ENCODE data around the gene SLC5A2.

SLC5A2 gene

GRCh38 chr16:31487720-31488467 lies 5.0 kb downstream of the SLC5A2 start:
- H3K36me3 ChIP-seq (ENCODE audit: insufficient read depth, low read length) = no peaks in the 10 kb centered on the region

DNA sequence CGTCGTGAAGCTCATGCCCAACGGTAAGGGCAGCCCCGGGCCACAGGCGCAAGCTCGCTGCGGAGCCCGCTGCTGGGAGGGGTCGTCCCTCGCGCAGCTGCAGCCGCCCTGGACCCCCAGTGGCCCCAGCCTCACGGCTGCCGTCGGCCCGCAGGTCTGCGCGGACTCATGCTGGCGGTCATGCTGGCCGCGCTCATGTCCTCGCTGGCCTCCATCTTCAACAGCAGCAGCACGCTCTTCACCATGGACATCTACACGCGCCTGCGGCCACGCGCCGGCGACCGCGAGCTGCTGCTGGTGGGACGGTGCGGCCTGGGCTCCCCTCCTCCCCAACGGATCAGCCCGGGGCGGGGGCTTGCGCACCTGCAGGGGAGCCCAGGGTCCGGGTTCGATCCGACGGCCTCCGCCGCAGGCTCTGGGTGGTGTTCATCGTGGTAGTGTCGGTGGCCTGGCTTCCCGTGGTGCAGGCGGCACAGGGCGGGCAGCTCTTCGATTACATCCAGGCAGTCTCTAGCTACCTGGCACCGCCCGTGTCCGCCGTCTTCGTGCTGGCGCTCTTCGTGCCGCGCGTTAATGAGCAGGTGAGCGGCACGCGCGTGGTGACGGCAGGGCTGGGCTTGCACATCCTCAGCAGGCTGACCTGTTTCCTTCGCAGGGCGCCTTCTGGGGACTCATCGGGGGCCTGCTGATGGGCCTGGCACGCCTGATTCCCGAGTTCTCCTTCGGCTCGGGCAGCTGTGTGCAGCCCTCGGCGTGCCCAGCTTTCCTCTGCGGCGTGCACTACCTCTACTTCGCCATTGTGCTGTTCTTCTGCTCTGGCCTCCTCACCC lies 5.8 kb downstream of the SLC5A2 start:
- Histone ChIP-seq H3K4me1 (ENCODE audit: control insufficient read depth, insufficient read depth, low read length, unreplicated experiment) (peaks cover 6% of the 10 kb centered on the region), H3K27me3 (ENCODE audit: insufficient read depth, low read length) (peaks cover 21% of the 10 kb centered on the region; the same call in 1 of the 2 replicates), H2AFZ (ENCODE audit: low read length, unreplicated experiment) (no peak overlapping the region)

More at GRCh38 chr16:31487720-31488467, 5.0 kb downstream of the SLC5A2 start:
- Histone ChIP-seq H3K4me1 (ENCODE audit: control insufficient read depth, insufficient read depth, low read length, unreplicated experiment) (peaks cover 6% of the 10 kb centered on the region), H3K27ac (ENCODE audit: low read depth, low read length) (no peak overlapping the region), H3K27me3 (ENCODE audit: insufficient read depth, low read length) (peaks cover 21% of the 10 kb centered on the region; the same call in 1 of the 2 replicates), H3K79me2 (ENCODE audit: control insufficient read depth, insufficient read depth, low read length, unreplicated experiment) (no peaks in the 10 kb centered on the region), H3K4me3 (ENCODE audit: low read depth, low read length) (peak overlapping the region; percentile 70), H2AFZ (ENCODE audit: low read length, unreplicated experiment) (no peak overlapping the region)

GRCh38 chr16:31489298-31489564 lies 6.3 kb downstream of the SLC5A2 start:
- no peaks in the 10 kb centered on the region for H3K36me3 ChIP-seq (ENCODE audit: insufficient read depth, low read length)
- H3K4me3 ChIP-seq (ENCODE audit: low read depth, low read length) = no peak overlapping the region
- peaks cover 21% of the 10 kb centered on the region; the same call in 1 of the 2 replicates for H3K27me3 ChIP-seq (ENCODE audit: insufficient read depth, low read length)

More for the DNA sequence above, 5.8 kb downstream of the SLC5A2 start:
- no peaks in the 10 kb centered on the region for H3K36me3 ChIP-seq (ENCODE audit: insufficient read depth, low read length)
- no peak overlapping the region for H3K27ac ChIP-seq (ENCODE audit: low read depth, low read length)
- no peaks in the 10 kb centered on the region for H3K79me2 ChIP-seq (ENCODE audit: control insufficient read depth, insufficient read depth, low read length, unreplicated experiment)
- peak overlapping the region; percentile 70; the same call in 1 of the 2 replicates for H3K4me3 ChIP-seq (ENCODE audit: low read depth, low read length)

DNA sequence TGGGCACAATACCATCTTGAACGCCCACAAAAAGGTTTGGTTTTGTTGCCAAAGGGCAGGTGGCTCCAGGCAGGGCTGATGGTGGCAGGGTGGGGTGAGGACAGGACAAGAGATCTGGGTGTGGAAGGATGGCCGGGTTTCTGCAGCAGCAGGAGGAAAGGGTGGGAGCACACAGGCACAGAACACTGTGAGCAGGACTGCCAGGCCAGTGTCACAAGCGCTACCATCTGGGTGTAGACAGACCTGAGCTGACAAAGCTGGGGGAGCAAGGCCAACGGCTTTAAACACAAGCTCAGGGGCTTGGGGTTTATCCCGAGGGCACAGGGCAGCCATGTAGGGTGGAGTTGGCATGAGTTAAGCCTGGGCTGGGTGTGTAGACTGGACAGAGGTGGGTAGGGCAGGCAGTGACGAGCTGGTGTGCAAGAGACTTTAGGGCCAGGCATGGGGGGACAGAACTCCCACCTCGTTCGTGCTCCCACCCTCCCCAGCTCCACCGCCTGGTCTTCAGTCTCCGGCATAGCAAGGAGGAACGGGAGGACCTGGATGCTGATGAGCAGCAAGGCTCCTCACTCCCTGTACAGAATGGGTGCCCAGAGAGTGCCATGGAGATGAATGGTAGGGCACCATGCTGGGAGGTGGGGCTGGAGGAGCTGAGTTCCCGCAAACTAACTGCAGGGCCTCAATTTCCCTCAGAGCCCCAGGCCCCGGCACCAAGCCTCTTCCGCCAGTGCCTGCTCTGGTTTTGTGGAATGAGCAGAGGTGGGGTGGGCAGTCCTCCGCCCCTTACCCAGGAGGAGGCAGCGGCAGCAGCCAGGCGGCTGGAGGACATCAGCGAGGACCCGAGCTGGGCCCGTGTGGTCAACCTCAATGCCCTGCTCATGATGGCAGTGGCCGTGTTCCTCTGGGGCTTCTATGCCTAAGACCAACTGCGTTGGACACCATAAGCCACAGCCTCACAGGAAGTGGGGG lies 7.0 kb downstream of the SLC5A2 start:
- no peak overlapping the region for H2AFZ ChIP-seq (ENCODE audit: low read length, unreplicated experiment)
- H3K27me3 ChIP-seq (ENCODE audit: insufficient read depth, low read length) = peaks cover 21% of the 10 kb centered on the region; the same call in 1 of the 2 replicates
- no peak overlapping the region for H3K27ac ChIP-seq (ENCODE audit: low read depth, low read length)
- no peaks in the 10 kb centered on the region for H3K79me2 ChIP-seq (ENCODE audit: control insufficient read depth, insufficient read depth, low read length, unreplicated experiment)
- no peak overlapping the region for H3K4me3 ChIP-seq (ENCODE audit: low read depth, low read length)
- no peaks in the 10 kb centered on the region for H3K36me3 ChIP-seq (ENCODE audit: insufficient read depth, low read length)
- H3K4me1 ChIP-seq (ENCODE audit: control insufficient read depth, insufficient read depth, low read length, unreplicated experiment) = peaks cover 6% of the 10 kb centered on the region

More at GRCh38 chr16:31489298-31489564, 6.3 kb downstream of the SLC5A2 start:
- Histone ChIP-seq H3K4me1 (ENCODE audit: control insufficient read depth, insufficient read depth, low read length, unreplicated experiment) (peaks cover 6% of the 10 kb centered on the region), H3K79me2 (ENCODE audit: control insufficient read depth, insufficient read depth, low read length, unreplicated experiment) (no peaks in the 10 kb centered on the region), H2AFZ (ENCODE audit: low read length, unreplicated experiment) (no peak overlapping the region), H3K27ac (ENCODE audit: low read depth, low read length) (no peak overlapping the region)

DNA sequence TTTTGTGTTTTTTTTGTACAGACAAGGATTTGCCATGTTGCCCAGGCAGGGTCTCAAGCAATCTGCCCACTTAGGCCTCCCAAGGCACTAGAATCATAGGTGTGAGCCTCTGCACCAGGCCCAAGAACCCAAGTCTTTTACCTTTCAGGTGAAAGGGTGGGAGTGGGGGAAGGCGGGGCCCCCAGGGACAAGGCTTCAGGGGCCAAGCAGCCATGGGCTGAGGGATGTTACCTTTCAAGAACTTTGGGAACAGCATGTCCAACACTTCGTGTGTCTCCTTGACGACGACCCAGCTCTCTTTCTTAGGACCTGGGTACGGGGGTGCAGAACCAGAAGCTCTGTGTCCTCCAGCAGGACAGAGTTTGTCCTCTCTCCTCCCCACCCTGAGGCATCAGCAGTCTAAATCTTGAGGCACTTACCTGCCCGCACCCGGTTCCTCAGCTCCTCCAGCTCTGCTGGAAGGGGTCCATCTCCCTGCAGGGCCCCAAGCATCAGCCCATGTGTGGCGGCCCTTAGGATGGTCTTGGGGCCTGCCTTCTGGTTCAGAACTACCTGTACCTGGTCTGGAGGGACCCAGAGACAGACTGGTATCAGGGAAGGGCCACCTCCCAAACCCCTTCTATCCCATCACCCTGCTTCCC lies 9.0 kb downstream of the SLC5A2 start:
- Histone ChIP-seq H3K4me3 (ENCODE audit: low read depth, low read length) (no peak overlapping the region), H3K79me2 (ENCODE audit: control insufficient read depth, insufficient read depth, low read length, unreplicated experiment) (no peaks in the 10 kb centered on the region), H3K36me3 (ENCODE audit: insufficient read depth, low read length) (0 out of 2 replicates have a peak, but pooled peaks cover 3% of the 10 kb centered on the region)

DNA sequence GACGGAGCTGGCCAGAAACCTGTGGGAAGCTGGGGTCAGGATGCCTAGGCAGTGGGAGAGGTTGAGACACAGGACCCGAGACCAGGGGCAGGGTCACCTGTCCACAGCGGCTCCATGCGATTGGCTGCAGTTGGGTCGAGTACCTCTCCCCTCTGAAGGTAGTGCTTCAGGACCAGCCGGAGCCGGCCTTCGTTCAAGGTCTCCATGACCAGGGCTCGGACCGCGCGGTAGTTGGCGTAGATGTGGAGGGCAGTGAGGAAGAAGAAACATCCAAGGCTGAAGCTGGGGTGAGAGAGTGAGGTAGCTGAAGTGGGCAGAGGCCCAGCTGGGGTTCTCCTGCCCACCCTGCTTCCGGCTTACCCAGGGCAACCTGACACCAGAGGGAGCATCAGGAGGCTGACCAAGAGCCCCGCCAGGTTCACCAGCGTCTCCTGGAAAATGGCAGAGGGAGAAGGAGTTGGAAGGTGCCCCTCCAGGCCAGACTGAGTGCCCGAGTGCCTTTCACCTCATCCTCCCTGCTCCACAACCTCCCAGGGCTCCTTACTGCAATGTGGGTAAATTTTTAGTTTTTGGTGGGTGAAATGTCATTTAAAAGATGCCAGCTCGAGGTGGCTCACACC lies 10.7 kb downstream of the SLC5A2 start:
- 0 out of 2 replicates have a peak, but pooled peaks cover 3% of the 10 kb centered on the region for H3K36me3 ChIP-seq (ENCODE audit: insufficient read depth, low read length)
- H3K27me3 ChIP-seq (ENCODE audit: insufficient read depth, low read length) = no peaks in the 10 kb centered on the region
- no peak overlapping the region for H2AFZ ChIP-seq (ENCODE audit: low read length, unreplicated experiment)
- H3K79me2 ChIP-seq (ENCODE audit: control insufficient read depth, insufficient read depth, low read length, unreplicated experiment) = no peaks in the 10 kb centered on the region
- no peak overlapping the region for H3K4me3 ChIP-seq (ENCODE audit: low read depth, low read length)
- no peak overlapping the region for H3K27ac ChIP-seq (ENCODE audit: low read depth, low read length)
- no peaks in the 10 kb centered on the region for H3K4me1 ChIP-seq (ENCODE audit: control insufficient read depth, insufficient read depth, low read length, unreplicated experiment)

More for the DNA sequence above, 9.0 kb downstream of the SLC5A2 start:
- Histone ChIP-seq H3K27me3 (ENCODE audit: insufficient read depth, low read length) (peaks cover 16% of the 10 kb centered on the region; the same call in 1 of the 2 replicates), H3K4me1 (ENCODE audit: control insufficient read depth, insufficient read depth, low read length, unreplicated experiment) (peaks cover 6% of the 10 kb centered on the region), H2AFZ (ENCODE audit: low read length, unreplicated experiment) (no peak overlapping the region), H3K27ac (ENCODE audit: low read depth, low read length) (no peak overlapping the region)

DNA sequence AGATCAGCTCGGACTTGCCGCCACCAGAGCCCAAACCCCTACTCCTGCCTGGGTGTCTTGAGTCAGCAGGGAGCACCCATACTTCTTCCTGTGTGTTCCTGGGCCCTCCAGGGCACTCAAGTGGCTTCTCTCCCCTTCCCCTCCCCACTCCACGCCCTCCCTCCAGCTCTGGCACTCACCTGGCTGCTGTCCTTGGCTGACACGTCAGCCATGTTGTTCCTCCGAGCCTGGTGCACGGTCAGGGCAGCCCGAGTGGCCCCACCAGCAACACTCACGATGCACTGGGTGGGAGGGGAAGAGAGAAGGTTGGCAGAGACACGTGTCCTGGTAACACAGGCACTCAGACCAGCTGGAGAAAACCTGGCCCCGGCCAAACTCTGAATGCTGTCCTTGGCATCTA lies 13.7 kb downstream of the SLC5A2 start:
- Histone ChIP-seq H3K27ac (ENCODE audit: low read depth, low read length) (no peak overlapping the region), H3K36me3 (ENCODE audit: insufficient read depth, low read length) (0 out of 2 replicates have a peak, but pooled peaks cover 3% of the 10 kb centered on the region), H3K4me1 (ENCODE audit: control insufficient read depth, insufficient read depth, low read length, unreplicated experiment) (no peaks in the 10 kb centered on the region), H3K27me3 (ENCODE audit: insufficient read depth, low read length) (no peaks in the 10 kb centered on the region), H3K79me2 (ENCODE audit: control insufficient read depth, insufficient read depth, low read length, unreplicated experiment) (no peaks in the 10 kb centered on the region), H2AFZ (ENCODE audit: low read length, unreplicated experiment) (no peak overlapping the region), H3K4me3 (ENCODE audit: low read depth, low read length) (no peak overlapping the region)

GRCh38 chr16:31498493-31498892 lies 15.6 kb downstream of the SLC5A2 start:
- no peak overlapping the region for H2AFZ ChIP-seq (ENCODE audit: low read length, unreplicated experiment)
- H3K27me3 ChIP-seq (ENCODE audit: insufficient read depth, low read length) = no peaks in the 10 kb centered on the region
- no peaks in the 10 kb centered on the region for H3K79me2 ChIP-seq (ENCODE audit: control insufficient read depth, insufficient read depth, low read length, unreplicated experiment)
- H3K4me1 ChIP-seq (ENCODE audit: control insufficient read depth, insufficient read depth, low read length, unreplicated experiment) = no peaks in the 10 kb centered on the region
- 0 out of 2 replicates have a peak, but pooled peaks cover 3% of the 10 kb centered on the region for H3K36me3 ChIP-seq (ENCODE audit: insufficient read depth, low read length)
- H3K27ac ChIP-seq (ENCODE audit: low read depth, low read length) = no peak overlapping the region
- no peak overlapping the region for H3K4me3 ChIP-seq (ENCODE audit: low read depth, low read length)

GRCh38 chr16:31499928-31500327 lies 17.0 kb downstream of the SLC5A2 start:
- H3K4me1 ChIP-seq (ENCODE audit: control insufficient read depth, insufficient read depth, low read length, unreplicated experiment) = no peaks in the 10 kb centered on the region
- no peak overlapping the region for H2AFZ ChIP-seq (ENCODE audit: low read length, unreplicated experiment)
- H3K27ac ChIP-seq (ENCODE audit: low read depth, low read length) = no peak overlapping the region
- no peaks in the 10 kb centered on the region for H3K79me2 ChIP-seq (ENCODE audit: control insufficient read depth, insufficient read depth, low read length, unreplicated experiment)
- 0 out of 2 replicates have a peak, but pooled peaks cover 3% of the 10 kb centered on the region for H3K36me3 ChIP-seq (ENCODE audit: insufficient read depth, low read length)
- no peak overlapping the region for H3K4me3 ChIP-seq (ENCODE audit: low read depth, low read length)
- H3K27me3 ChIP-seq (ENCODE audit: insufficient read depth, low read length) = no peaks in the 10 kb centered on the region

Data from ACC112 (cell line).